ENCODE results near the gene KDM1A.

The KDM1A gene

DNA sequence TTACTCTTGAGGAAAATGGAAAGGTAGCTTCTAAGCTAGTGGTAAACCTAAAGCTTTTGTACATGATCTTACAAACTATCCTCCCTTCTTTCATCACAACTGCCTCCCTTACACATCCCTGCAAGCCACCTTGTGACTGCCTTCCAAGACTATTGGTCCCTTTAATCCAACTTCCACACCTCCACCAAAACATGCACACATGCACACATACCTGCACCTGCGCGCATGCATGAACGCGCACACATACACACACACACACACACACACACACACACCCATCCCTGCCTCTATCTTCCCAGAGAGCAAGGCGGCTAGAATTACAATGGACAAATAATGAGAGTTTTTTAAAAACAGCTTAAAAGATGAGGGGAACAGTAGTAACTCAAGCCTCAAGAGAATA, 91.1 kb downstream of the KDM1A start:
- DNase-seq (ENCODE audit: low read depth in 3 of 3): no peak

- no peak for DNase-seq (ENCODE audit: low read depth in 3 of 3)
Measured at GRCh38 chr1:23111600-23112535, 92.6 kb downstream of the KDM1A start.

GRCh38 chr1:23114424-23115079, 95.3 kb downstream of the KDM1A start:
- DNase-seq (ENCODE audit: low read depth in 3 of 3): no peak

- DNase-seq (ENCODE audit: low read depth in 3 of 3): no peak
Measured at GRCh38 chr1:23116216-23116836, 97.1 kb downstream of the KDM1A start.

DNA sequence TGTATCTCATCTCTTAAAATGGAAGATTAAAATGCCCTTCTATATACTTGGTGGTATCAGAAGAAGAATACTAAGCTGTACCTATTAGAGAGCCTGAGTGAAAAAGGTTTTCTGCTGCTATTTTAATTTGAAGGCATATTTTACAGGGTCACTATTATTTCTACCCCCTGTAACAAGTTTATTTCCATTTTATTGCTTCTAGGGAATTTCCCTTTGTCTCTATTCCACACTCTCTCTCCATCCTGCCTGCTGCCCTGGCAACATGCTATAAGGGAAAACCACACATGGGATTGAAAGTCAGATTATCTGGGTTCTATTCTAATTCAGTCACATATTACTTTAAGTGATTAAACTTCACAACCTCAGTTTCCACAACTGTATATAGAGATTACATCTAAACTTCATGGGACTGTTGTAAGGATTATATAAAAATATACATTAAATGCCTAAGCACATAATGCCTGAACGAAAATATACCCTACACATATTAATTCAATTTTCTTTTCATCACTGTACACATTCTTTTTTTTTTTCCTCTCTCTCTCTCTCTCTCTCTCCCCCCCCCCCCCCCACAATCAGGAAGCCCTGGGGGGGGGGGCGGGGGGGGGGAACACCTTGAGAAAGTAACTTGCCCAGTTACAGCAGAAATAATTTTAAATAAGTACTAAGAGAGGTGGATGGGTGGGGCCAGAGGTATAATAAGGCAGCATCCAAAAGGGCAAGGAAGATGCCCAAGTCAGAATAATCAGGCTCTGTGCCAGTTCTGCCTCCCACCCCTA, 97.8 kb downstream of the KDM1A start:
- no peak for DNase-seq (ENCODE audit: low read depth in 3 of 3)

GRCh38 chr1:23118407-23118806, 99.1 kb downstream of the KDM1A start:
- DNase-seq (ENCODE audit: low read depth in 3 of 3): no peak

- DNase-seq (ENCODE audit: low read depth in 3 of 3): no peak
Measured at GRCh38 chr1:23118957-23119792, 99.9 kb downstream of the KDM1A start.

DNA sequence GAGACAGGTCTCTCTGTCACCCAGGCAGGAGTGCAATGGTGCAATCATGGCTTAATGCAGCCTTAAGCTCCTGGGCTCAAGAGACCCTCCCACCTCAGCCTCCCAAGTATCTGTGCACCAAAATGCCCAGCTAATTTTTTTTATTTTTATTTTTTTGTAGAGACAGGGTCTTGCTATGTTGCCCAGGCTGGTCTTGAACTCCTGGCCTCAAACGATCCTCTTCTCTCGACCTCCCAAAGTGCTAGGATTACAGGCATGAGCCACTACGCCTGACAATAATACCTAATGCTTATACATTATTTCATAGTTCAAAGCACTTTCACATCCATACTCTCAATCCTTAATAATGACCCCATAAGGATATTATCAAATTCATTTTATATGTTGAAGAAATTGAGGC, 101.1 kb downstream of the KDM1A start:
- DNase-seq (ENCODE audit: low read depth in 3 of 3): no peak

- no peak for DNase-seq (ENCODE audit: low read depth in 3 of 3)
Measured at GRCh38 chr1:23122023-23122748, 102.9 kb downstream of the KDM1A start.

GRCh38 chr1:23122796-23123195, 103.5 kb downstream of the KDM1A start:
- DNase-seq (ENCODE audit: low read depth in 3 of 3): no peak

GRCh38 chr1:23123528-23123927, 104.3 kb downstream of the KDM1A start:
- no peak for DNase-seq (ENCODE audit: low read depth in 3 of 3)

- no peak for DNase-seq (ENCODE audit: low read depth in 3 of 3)
Measured at GRCh38 chr1:23124259-23125026, 105.2 kb downstream of the KDM1A start.

DNA sequence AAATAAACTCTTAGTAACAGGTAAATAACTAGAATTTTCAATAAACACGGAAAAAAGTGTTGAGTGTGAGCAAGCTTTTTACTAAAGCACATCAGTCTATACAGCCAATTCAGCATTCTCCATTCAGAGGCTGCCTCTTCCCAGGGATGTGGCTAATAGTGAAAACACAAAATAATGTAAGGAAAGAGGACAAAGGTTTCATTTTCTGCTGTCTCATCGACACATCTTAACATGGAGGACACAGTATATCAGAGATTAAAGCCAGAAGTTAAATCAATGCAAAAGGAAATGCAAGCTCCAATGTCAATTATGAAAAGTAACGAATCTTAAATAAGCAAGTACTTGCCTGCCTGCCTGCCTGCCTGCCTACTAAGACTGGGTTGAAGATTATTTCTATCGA, 106.2 kb downstream of the KDM1A start:
- DNase-seq (ENCODE audit: low read depth in 3 of 3): no peak

DNA sequence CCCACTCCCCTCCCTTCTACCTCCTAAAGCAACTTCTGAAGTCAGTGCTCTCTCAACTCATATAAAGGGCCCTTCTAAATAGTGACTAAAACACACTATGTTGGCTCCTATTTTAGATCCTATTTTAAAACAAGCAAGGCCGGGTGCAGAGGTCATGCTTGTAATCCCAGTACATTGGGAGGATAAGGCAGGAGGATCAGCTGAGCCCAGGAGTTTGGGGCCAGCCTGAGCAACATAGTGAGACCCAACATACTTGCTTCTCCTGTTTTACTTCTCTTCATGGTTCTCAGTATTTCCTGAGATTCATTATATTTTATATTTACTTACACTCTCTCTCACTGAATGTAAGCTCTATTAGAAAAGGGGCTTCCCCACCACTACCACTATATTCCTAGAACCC, 106.9 kb downstream of the KDM1A start:
- DNase-seq (ENCODE audit: low read depth in 3 of 3): no peak

DNA sequence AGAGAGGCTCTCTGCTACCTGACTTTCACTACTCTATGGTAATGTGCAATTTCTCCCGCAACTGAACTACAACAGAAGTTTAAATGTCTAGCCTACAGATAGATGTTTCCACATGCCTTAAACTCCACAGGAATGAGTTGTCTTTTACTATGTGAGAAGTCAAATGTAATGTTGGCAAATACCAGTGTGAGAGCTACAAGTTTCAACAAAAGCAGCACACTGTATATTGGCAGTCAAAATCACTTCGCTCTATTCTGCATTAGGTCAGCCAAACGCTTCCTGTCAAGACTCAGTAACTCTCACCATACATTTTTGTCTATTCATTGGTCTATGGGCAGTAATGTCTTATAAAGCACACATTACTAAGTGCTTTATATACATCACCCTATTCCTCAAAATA, 107.5 kb downstream of the KDM1A start:
- DNase-seq (ENCODE audit: low read depth in 3 of 3): no peak

DNA sequence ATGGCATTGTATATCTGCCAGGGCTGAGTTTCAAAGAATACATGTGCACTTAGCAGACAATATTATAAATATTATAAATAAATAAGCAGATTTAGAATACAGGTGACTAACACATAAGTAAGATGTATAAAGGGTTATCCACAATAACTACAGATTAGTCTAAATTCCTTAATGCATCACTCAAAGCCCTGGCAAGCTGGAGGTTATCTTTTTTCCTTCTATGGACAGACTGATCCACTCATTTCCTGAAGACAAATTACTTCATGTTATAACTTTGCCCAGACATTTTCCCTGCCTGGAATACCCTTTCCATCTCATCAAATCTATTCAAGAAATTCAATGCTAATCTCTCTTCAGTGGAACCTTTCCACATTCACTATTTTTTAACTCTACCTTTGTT, 110.6 kb downstream of the KDM1A start:
- no peak for DNase-seq (ENCODE audit: low read depth in 3 of 3)

GRCh38 chr1:23132033-23132432, 112.8 kb downstream of the KDM1A start:
- DNase-seq (ENCODE audit: low read depth in 3 of 3): no peak
